GM11168 (cell line): Measurements from ENCODE around the gene BTBD3.

Experiments used
- in situ Hi-C: fragments of 300-500 bp; cut with MboI; formaldehyde crosslinking; loops from one replicate; pipeline ENCODE4 v1.12.0; 2022; ENCODE audit warnings: low sequenced_read_pairs; ENCODE audit not compliant: unreplicated experiment

Gene BTBD3

GRCh38 chr20:11917663-11918062 is at the start of gene BTBD3:
Gene BTBD3 (plus strand): TSS chr20:11917893. CDS start chr20:11918276, 383 bp downstream.
- in situ Hi-C loops, result no loop called here

GRCh38 chr20:11869641-11870040 is 48.1 kb upstream of the BTBD3 start:
- in situ Hi-C loops, result no loop called here

GRCh38 chr20:11870411-11870810 is 47.3 kb upstream of the BTBD3 start:
- in situ Hi-C loops, result no loop called here

- in situ Hi-C loops, result no loop called here
Measured at GRCh38 chr20:11876555-11876954, 41.1 kb upstream of the BTBD3 start.

- in situ Hi-C loops, result no loop called here
Measured at GRCh38 chr20:11880680-11881079, 37.0 kb upstream of the BTBD3 start.

- in situ Hi-C loops, result no loop called here
Measured at GRCh38 chr20:11881449-11881848, 36.2 kb upstream of the BTBD3 start.

GRCh38 chr20:11882651-11883050 is 35.0 kb upstream of the BTBD3 start:
- in situ Hi-C loops, result no loop called here

GRCh38 chr20:11888648-11889047 is 29.0 kb upstream of the BTBD3 start:
- in situ Hi-C loops, result no loop called here

GRCh38 chr20:11890331-11891076 is 27.2 kb upstream of the BTBD3 start:
- in situ Hi-C loops, result no loop called here

- in situ Hi-C loops, result no loop called here
Measured at GRCh38 chr20:11891077-11891775, 26.5 kb upstream of the BTBD3 start.

GRCh38 chr20:11891776-11892545 is 25.7 kb upstream of the BTBD3 start:
- in situ Hi-C loops, result no loop called here

GRCh38 chr20:11894062-11894461 is 23.6 kb upstream of the BTBD3 start:
- in situ Hi-C loops, result no loop called here

- in situ Hi-C loops, result no loop called here
Measured at GRCh38 chr20:11895861-11896387, 21.8 kb upstream of the BTBD3 start.

- in situ Hi-C loops, result no loop called here
Measured at GRCh38 chr20:11901127-11901526, 16.6 kb upstream of the BTBD3 start.

- in situ Hi-C loops, result no loop called here
Measured at GRCh38 chr20:11902285-11902697, 15.4 kb upstream of the BTBD3 start.

- in situ Hi-C loops, result no loop called here
Measured at GRCh38 chr20:11905460-11906179, 12.1 kb upstream of the BTBD3 start.

GRCh38 chr20:11906626-11907480 is 10.8 kb upstream of the BTBD3 start:
- in situ Hi-C loops, result no loop called here

GRCh38 chr20:11907621-11908020 is 10.1 kb upstream of the BTBD3 start:
- in situ Hi-C loops, result no loop called here

- in situ Hi-C loops, result no loop called here
Measured at GRCh38 chr20:11912013-11912658, 5.6 kb upstream of the BTBD3 start.
